ENCODE results near the gene MARCKS.

DNA sequence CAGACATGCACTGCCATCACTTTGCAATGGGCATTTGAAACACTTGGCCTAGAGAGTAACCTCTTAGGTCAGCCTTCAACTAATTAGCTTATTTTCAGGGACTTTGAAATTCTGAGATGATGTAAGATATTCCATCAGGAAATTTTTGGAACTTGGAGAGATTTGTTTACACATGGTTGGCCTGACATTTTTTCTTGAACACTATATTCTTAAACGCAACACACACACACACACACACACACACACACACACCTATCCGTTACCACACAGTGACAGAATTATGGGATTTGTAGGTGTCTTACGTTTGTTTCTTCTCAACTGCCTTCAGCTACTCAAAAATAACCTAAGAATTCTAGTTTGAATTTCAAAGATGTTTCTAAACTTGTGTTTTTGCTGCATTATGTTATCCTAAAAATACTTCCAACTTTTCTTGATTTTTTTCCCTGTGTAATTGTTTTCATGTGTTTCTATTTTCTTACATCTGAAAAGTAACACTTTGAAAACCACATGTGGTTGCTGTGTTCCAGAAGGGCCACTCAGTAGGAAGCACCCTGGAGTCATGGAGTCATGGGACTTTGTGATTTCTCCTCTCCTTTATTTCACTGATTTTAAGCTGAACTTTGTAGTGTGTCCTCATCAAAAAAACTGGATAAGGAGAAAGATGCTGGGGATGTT lies 31.9 kb downstream of the MARCKS start:
- TF ChIP-seq, protein P1, sequence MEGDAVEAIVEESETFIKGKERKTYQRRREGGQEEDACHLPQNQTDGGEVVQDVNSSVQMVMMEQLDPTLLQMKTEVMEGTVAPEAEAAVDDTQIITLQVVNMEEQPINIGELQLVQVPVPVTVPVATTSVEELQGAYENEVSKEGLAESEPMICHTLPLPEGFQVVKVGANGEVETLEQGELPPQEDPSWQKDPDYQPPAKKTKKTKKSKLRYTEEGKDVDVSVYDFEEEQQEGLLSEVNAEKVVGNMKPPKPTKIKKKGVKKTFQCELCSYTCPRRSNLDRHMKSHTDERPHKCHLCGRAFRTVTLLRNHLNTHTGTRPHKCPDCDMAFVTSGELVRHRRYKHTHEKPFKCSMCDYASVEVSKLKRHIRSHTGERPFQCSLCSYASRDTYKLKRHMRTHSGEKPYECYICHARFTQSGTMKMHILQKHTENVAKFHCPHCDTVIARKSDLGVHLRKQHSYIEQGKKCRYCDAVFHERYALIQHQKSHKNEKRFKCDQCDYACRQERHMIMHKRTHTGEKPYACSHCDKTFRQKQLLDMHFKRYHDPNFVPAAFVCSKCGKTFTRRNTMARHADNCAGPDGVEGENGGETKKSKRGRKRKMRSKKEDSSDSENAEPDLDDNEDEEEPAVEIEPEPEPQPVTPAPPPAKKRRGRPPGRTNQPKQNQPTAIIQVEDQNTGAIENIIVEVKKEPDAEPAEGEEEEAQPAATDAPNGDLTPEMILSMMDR (IDR thresholded peaks at IDR 0.05) = no peak
- TF ChIP-seq POLR2AphosphoS5 (IDR thresholded peaks at IDR 0.05) = no peak
- TF ChIP-seq POLR2A (IDR thresholded peaks at IDR 0.05) = no peak

Measured in transverse colon (tissue), 4 donors.